Gastrocnemius medialis (tissue), 4 donors: Measurements from ENCODE around the gene ACTN4. TPM values are rescaled to one million over a fixed set of nuclear protein-coding genes. Genes with fewer than 3 reads are reported as not detected.

Source experiments
- ATAC-seq, 2 donors: fragments of 150-250 bp; one replicate each; pipeline ENCODE4 v1.9.1; 2016
- DNase-seq, 2 donors: peaks; one replicate each; pipeline ENCODE4 v3.0.0-alpha.2; 2019
- H3K27ac ChIP-seq, 4 donors: fragments of 200-600 bp; sonication (generic); 1 replicate in 1 of 4; 2 replicates in 3 of 4; pipeline ENCODE4 v1.5.1; 2016 to 2018; ENCODE audit warnings: mild to moderate bottlenecking in 2 of 4, moderate library complexity in 1 of 4
- H3K27me3 ChIP-seq, 3 donors: fragments of 200-600 bp; sonication (generic) in 2 of 3; 1 replicate in 1 of 3; 2 replicates in 2 of 3; pipeline versions ENCODE4 v1.5.1 to v1.6.0; 2016 to 2019; ENCODE audit warnings: mild to moderate bottlenecking in 1 of 3, moderate library complexity in 1 of 3
- H3K36me3 ChIP-seq, 2 donors: fragments of 200-600 bp; sonication (generic) in 1 of 2; one replicate each; pipeline ENCODE4 v1.5.1; 2017 to 2018
- H3K4me1 ChIP-seq, 2 donors: fragments of 200-600 bp; sonication (generic) in 1 of 2; one replicate each; pipeline ENCODE4 v1.5.1; 2016 to 2017; ENCODE audit warnings: mild to moderate bottlenecking in 2 of 2
- H3K4me3 ChIP-seq, 4 donors: fragments of 200-600 bp; sonication (generic) in 3 of 4; 1 replicate in 1 of 4; 2 replicates in 3 of 4; pipeline ENCODE4 v1.5.1; 2016 to 2019; ENCODE audit warnings: mild to moderate bottlenecking in 2 of 4
- H3K9me3 ChIP-seq, 3 donors: fragments of 200-600 bp; sonication (generic) in 2 of 3; 1 replicate in 1 of 3; 2 replicates in 2 of 3; pipeline ENCODE4 v1.5.1; 2016 to 2019
- CTCF ChIP-seq, 5 experiments: fragments of 450-650 bp in 3 of 5; fragments of 200-600 bp in 2 of 5; sonication (generic) in 2 of 5; IDR thresholded peaks in 4 of 5; conservative IDR thresholded peaks in 1 of 5; 1 replicate in 4 of 5; 2 replicates in 1 of 5; pipeline ENCODE4 v1.5.1; 2016 to 2019; ENCODE audit warnings: antibody characterized with exemption in 5 of 5, mild to moderate bottlenecking in 3 of 5, moderate library complexity in 3 of 5
- POLR2A ChIP-seq, 2 donors: fragments of 450-650 bp; IDR thresholded peaks; one replicate each; pipeline ENCODE4 v1.6.1; 2017; ENCODE audit warnings: antibody characterized with exemption in 2 of 2, mild to moderate bottlenecking in 2 of 2, moderate library complexity in 2 of 2
- in situ Hi-C, 4 donors: fragments of 200-750 bp; cut with MboI; loops; one replicate each; pipeline versions ENCODE4 v1.15.0 to v1.8.0; 2017; ENCODE audit warnings: low sequenced_read_pairs in 4 of 4
- intact Hi-C: fragments of 100-400 bp; cut with DNase I; formaldehyde crosslinking; loops from one replicate; pipeline ENCODE4 v1.15.1; 2023; ENCODE audit warnings: low total_unique reads
- total RNA-seq, 4 donors: library from RNA; depleted of rRNA; stranded (reverse); fragments of >200 nt; gene quantifications; one replicate each; pipeline versions ENCODE4 v1.1.0 to v1.2.3, GENCODE V29; 2016

Gene ACTN4
- total RNA-seq, 4 donors from 2014 or later: 32.0 to 85.3 (median 63.9) TPM

GRCh38 chr19:38763795-38764220 is 116.4 kb downstream of the ACTN4 start:
- H3K27me3 ChIP-seq: no peaks in the 10 kb centered on the region
- H3K4me3 ChIP-seq: no peak overlapping the region
- H3K27ac ChIP-seq: no peak overlapping the region
- H3K4me1 ChIP-seq: no peaks in the 10 kb centered on the region
- in situ Hi-C loops (no loop called here), intact Hi-C loops (no loop called here)
- ATAC-seq: no peak
- no peak for TF ChIP-seq CTCF (IDR thresholded peaks at IDR 0.05 in 4 of 5, conservative IDR thresholded peaks at IDR 0.05 in 1 of 5)
- TF ChIP-seq POLR2A (IDR thresholded peaks at IDR 0.05): no peak
- H3K9me3 ChIP-seq: no peaks in the 10 kb centered on the region
- H3K36me3 ChIP-seq: no peaks in the 10 kb centered on the region
- no peak for DNase-seq

GRCh38 chr19:38765214-38765613 is 117.8 kb downstream of the ACTN4 start:
- Histone ChIP-seq H3K9me3 (no peaks in the 10 kb centered on the region), H3K27ac (no peak overlapping the region), H3K36me3 (no peaks in the 10 kb centered on the region), H3K4me3 (no peak overlapping the region), H3K4me1 (no peaks in the 10 kb centered on the region), H3K27me3 (peaks cover 0 to 4% (median 0%) of the 10 kb centered on the region in 3 donors)
- ATAC-seq: no peak
- in situ Hi-C loops: no loop called here
- no peak for DNase-seq
- intact Hi-C loops: loop anchor here (5.0 kb wide), 1 partner anchor 107 kb away; no protein-coding TSS in a partner anchor
- TF ChIP-seq POLR2A (IDR thresholded peaks at IDR 0.05) (no peak), CTCF (IDR thresholded peaks at IDR 0.05 in 4 of 5, conservative IDR thresholded peaks at IDR 0.05 in 1 of 5) (no peak)

GRCh38 chr19:38766276-38767047 is 119.0 kb downstream of the ACTN4 start:
- Histone ChIP-seq H3K9me3 (no peaks in the 10 kb centered on the region), H3K27ac (no peak overlapping the region), H3K27me3 (peaks cover 0 to 4% (median 0%) of the 10 kb centered on the region in 3 donors), H3K36me3 (no peaks in the 10 kb centered on the region), H3K4me3 (no peak overlapping the region), H3K4me1 (no peaks in the 10 kb centered on the region)
- DNase-seq (no peak), ATAC-seq (no peak)
- TF ChIP-seq POLR2A (IDR thresholded peaks at IDR 0.05) (no peak), CTCF (IDR thresholded peaks at IDR 0.05 in 4 of 5, conservative IDR thresholded peaks at IDR 0.05 in 1 of 5) (no peak)
- in situ Hi-C loops (no loop called here), intact Hi-C loops (loop anchor here (5.0 kb wide), 1 partner anchor 106 kb away; no protein-coding TSS in a partner anchor)

- no peaks in the 10 kb centered on the region for H3K9me3 ChIP-seq
- in situ Hi-C loops: no loop called here
- ATAC-seq (peak; percentile 77 to 80), DNase-seq (peak; percentile 64 to 71)
- H3K4me3 ChIP-seq: peak overlapping the region; percentile 18 to 52 (median 40)
- H3K27ac ChIP-seq: peak overlapping the region; percentile 9 to 68 (median 64)
- no peaks in the 10 kb centered on the region for H3K4me1 ChIP-seq
- H3K27me3 ChIP-seq: peaks cover 0 to 4% (median 0%) of the 10 kb centered on the region in 3 donors
- intact Hi-C loops: loop anchor here (2.0 to 5.0 kb wide), 2 partner anchors 103 to 161 kb away; partner anchors contain the start of genes MRPS12 and SARS2
- H3K36me3 ChIP-seq: no peaks in the 10 kb centered on the region
- TF ChIP-seq CTCF (IDR thresholded peaks at IDR 0.05 in 4 of 5, conservative IDR thresholded peaks at IDR 0.05 in 1 of 5) (peak; percentile 50 to 95 (median 93)), POLR2A (IDR thresholded peaks at IDR 0.05) (peak; percentile 23 to 36)
Observed at GRCh38 chr19:38769635-38770211, 122.3 kb downstream of the ACTN4 start.
